AG04449 (cell line): ENCODE measurements around the gene RNLS.

Experiments used
- CTCF ChIA-PET: fragments of 350-600 bp; formaldehyde crosslinking; extraction: SDS; loops from one replicate; lab custom pipeline; 2021; ENCODE audit warnings: antibody characterized with exemption; lab: Yijun Ruan, JAX
- POLR2A ChIA-PET: fragments of 400-600, 350-600 bp; formaldehyde crosslinking; extraction: SDS; loops from one replicate; lab custom pipeline; 2020; ENCODE audit warnings: antibody characterized with exemption, inconsistent platforms; lab: Yijun Ruan, JAX
- DNase-seq: peaks from one replicate; pipeline ENCODE4 v3.0.0-alpha.2; 2010; ENCODE audit warnings: low read depth, low spot score
- H3K4me3 ChIP-seq: 2 replicates; pipeline ENCODE4 v1.5.1; 2011; ENCODE audit warnings: low read depth, mild to moderate bottlenecking, control low read depth, low read length
- TF ChIP-seq, protein P1 (sequence below): IDR thresholded peaks from one replicate; pipeline ENCODE4 v1.5.1; 2011; ENCODE audit warnings: mild to moderate bottlenecking, moderate library complexity, low read length, control low read depth, inconsistent platforms; ENCODE audit not compliant: insufficient read depth; ENCODE audit errors: missing control alignments

Gene RNLS

DNA sequence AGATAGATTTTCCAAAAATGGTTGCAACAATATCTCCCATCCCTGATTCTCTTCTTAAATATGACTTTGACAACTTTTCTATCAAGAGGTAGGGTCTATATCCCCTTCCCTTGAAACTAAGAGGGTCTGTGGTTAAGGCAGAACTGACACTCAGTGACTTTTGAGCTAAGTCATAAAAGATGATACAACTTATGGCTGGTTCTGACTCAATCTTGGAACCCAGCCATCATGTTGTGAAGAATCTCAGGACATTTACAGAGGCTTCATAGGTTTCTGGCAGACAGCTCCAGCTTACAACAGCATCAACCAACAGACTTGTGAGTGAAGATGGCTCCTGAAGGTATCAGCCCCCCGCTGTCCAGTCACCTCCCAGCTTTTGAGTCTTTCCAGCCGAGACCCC is 203.5 kb downstream of the RNLS start:
- CTCF ChIA-PET, result interaction anchor here (0.6 to 5.5 kb wide), 3 partner anchors 9 to 528 kb away, joined by 3 to 37 read pairs (median 3); no protein-coding TSS in a partner anchor
- POLR2A ChIA-PET, result no interaction called here
- DNase-seq, result no peak

DNA sequence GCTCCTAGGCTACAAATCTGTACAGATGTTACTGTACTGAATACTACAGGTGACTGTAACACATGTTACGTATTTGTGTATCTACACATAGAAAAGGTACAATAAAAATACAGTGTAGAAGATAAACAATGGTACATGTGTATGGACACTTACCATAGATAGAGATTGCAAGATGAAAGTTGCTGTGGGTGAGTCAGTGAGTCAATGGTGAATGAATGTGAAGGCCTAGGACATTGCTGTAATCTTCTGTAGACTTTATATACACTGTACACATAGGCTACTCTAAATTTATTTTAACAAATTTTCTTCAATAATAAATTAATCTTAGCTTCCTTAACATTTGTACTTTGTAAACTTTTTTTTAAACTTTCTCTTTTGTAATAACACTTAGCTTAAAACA is 205.6 kb downstream of the RNLS start:
- no peak for DNase-seq
- TF ChIP-seq, protein P1, sequence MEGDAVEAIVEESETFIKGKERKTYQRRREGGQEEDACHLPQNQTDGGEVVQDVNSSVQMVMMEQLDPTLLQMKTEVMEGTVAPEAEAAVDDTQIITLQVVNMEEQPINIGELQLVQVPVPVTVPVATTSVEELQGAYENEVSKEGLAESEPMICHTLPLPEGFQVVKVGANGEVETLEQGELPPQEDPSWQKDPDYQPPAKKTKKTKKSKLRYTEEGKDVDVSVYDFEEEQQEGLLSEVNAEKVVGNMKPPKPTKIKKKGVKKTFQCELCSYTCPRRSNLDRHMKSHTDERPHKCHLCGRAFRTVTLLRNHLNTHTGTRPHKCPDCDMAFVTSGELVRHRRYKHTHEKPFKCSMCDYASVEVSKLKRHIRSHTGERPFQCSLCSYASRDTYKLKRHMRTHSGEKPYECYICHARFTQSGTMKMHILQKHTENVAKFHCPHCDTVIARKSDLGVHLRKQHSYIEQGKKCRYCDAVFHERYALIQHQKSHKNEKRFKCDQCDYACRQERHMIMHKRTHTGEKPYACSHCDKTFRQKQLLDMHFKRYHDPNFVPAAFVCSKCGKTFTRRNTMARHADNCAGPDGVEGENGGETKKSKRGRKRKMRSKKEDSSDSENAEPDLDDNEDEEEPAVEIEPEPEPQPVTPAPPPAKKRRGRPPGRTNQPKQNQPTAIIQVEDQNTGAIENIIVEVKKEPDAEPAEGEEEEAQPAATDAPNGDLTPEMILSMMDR, result no peak
- POLR2A ChIA-PET, result no interaction called here
- CTCF ChIA-PET, result interaction anchor here (1.1 to 5.5 kb wide), 2 partner anchors 11 to 25 kb away, joined by 3 to 37 read pairs; no protein-coding TSS in a partner anchor
- H3K4me3 ChIP-seq, result no peak overlapping the region

More for the DNA sequence above, 203.5 kb downstream of the RNLS start:
- H3K4me3 ChIP-seq, result no peak overlapping the region
- TF ChIP-seq, protein P1, result no peak

DNA sequence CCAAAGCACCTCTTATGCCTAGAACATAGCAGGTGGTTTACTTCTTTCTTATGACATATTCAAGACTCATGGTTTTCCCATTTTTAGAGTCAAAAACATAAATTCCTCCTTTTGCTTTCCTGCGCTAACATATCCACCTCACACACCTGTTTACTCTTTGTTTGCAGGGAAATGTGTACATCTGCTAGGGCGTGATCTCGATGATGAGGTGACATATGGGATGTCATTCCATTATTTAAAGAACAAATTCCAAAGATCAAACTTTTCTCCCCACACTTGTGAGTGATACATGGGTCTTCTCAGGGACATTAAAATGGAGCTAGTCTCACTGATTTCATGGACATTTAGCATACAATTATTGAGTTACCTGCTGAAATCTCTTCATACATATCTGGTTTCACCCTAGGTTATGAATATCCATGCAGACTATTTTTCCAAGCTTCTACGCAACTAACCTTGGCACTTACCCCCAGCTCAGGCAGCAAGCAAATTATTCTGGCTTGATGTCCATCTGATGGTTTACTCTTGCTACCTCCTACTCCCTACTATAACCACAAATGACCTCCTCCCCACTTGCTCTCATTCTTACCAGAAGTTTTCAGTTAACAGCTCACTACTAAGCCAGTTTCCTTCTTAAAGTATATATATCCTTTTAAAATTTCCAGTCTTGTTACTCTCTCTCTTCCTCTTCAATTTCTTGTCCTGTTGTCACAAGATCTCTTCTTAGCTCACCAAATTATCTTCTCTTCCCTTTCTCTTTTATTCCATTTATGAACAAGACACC is 208.5 kb downstream of the RNLS start:
- TF ChIP-seq, protein P1, result no peak
- POLR2A ChIA-PET, result no interaction called here
- H3K4me3 ChIP-seq, result no peak overlapping the region
- no peak for DNase-seq
- CTCF ChIA-PET, result interaction anchor here (0.8 kb wide), 2 partner anchors 12 to 27 kb away, joined by 3 to 4 read pairs; no protein-coding TSS in a partner anchor

DNA sequence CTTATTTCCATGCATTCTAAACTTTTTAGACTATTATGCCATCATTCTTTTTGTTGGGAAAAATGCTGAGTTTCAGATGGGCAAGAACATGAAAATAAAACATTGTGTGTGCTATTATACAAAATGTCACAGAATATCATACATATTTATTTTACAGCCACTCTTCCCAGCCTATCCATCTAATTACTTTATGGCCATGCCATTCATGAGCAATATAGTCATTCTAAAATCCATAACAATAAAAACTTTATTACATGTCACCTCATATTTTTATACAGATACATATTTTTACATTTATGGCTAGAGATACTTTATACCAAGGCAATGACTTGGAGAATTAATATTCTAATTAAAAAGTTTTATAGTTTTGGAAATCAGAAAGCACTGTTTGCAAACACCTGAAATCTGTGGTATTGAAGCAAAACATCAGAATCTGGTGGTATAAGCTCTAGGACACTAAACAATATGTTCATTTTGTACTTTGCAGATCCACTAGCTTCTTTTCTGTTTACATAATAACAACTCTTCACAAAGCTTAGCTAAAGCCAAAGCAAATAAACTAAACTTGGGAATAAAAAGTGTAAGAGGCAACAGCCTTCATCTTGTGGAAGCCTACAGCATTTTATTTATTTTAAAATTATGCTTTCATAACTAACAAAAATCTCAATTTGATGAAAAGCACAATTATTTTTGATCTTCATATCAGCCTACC is 210.1 kb downstream of the RNLS start:
- POLR2A ChIA-PET, result no interaction called here
- CTCF ChIA-PET, result no interaction called here
- no peak for DNase-seq
- no peak overlapping the region for H3K4me3 ChIP-seq
- TF ChIP-seq, protein P1, result no peak

DNA sequence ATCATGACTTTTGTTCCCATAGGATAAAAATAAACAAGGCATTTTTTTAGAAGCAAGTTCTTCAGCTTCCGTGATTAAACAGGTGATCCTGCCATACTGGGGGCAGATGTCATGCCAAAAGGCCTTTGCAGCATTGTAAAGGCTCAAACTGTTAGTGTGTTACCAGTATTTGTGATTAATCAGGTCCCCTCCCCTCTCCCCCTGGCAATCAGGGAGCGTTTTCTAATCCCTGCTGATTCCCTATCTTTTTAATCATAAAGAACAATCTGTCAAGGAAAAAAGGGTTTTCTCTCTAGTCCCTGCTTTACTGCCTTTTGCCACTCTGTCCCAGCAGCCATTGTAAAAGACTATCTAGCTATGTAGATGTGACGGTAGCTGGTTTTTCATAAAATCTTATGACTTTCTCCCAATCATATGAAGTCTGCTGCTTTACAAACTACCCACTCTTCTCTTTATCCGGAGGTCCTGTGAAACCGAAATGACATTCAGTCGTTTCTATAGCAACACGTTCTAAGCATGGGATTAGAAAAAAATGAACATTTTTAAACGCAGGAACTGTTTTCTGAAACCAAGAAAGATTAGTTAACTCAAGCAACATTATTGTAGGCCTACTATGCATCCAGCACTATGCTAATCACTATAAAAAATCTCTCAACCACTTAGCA is 210.9 kb downstream of the RNLS start:
- ChIA-PET POLR2A (no interaction called here), CTCF (no interaction called here)
- no peak for DNase-seq
- TF ChIP-seq, protein P1, result no peak
- H3K4me3 ChIP-seq, result no peak overlapping the region
